ENCODE measurements around the gene NFASC.

NFASC gene

DNA sequence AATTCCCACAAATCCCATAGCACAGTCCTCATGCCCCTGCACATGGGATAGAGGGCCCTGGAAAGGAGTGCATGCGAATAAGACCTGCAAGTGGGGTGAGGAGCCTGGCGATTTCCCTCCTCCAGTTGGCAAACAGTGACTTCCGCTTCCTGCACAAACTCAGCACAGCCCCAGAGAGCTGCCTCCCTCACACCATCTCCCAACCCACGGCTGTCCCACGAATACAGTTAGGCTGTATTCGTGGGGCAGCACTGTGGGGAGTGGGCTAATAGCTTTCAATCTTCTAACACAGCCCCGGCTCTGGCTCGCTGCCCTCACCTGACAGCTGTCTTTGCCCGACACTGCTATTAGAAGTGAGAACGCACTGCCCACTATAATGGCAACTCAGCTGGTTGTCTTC, 144.1 kb downstream of the NFASC start:
- TF ChIP-seq, protein P1, sequence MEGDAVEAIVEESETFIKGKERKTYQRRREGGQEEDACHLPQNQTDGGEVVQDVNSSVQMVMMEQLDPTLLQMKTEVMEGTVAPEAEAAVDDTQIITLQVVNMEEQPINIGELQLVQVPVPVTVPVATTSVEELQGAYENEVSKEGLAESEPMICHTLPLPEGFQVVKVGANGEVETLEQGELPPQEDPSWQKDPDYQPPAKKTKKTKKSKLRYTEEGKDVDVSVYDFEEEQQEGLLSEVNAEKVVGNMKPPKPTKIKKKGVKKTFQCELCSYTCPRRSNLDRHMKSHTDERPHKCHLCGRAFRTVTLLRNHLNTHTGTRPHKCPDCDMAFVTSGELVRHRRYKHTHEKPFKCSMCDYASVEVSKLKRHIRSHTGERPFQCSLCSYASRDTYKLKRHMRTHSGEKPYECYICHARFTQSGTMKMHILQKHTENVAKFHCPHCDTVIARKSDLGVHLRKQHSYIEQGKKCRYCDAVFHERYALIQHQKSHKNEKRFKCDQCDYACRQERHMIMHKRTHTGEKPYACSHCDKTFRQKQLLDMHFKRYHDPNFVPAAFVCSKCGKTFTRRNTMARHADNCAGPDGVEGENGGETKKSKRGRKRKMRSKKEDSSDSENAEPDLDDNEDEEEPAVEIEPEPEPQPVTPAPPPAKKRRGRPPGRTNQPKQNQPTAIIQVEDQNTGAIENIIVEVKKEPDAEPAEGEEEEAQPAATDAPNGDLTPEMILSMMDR (IDR thresholded peaks at IDR 0.05; ENCODE audit: insufficient read depth, low read depth, low read length, missing control alignments), result no peak
- no peak for DNase-seq (ENCODE audit: low read depth)

DNA sequence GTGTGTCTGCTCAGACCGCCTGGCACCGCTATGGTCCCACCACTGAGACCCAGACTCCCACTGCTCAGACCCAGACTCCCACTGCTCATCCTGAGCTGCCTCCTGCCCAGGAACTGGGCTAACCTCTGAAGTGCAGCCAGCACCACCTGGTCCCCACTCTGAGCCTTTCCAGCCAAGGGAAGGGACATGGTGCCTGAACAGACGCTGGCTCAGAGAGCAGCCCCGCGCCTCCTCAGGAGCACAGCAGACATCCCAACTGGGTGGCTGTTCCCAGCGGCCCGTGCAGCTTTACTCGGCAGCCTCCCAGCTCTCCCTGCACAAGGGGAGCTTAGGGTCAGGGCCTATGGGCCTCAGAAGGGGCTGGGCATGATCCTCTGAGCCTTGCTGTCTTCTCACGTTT, 144.6 kb downstream of the NFASC start:
- TF ChIP-seq, protein P1 (IDR thresholded peaks at IDR 0.05; ENCODE audit: insufficient read depth, low read depth, low read length, missing control alignments), result no peak
- H3K4me3 ChIP-seq (ENCODE audit: low read depth, low read length), result no peak overlapping the region
- no peak for DNase-seq (ENCODE audit: low read depth)

More for the DNA sequence above, 144.1 kb downstream of the NFASC start:
- no peak overlapping the region for H3K4me3 ChIP-seq (ENCODE audit: low read depth, low read length)

DNA sequence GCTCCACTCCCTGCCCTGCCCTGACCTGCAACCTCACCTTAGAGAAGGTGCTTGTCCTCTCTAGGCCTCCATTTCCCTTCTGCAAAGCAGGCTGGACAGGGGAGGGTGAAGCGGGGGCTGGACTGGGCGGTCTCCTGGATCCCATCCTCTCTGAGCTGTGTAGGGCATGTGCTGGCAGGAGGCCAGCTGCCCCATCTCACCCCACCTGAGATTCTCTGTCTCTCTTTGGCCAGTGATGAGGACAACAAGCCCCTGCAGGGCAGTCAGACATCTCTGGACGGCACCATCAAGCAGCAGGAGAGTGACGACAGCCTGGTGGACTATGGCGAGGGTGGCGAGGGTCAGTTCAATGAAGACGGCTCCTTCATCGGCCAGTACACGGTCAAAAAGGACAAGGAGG, 145.4 kb downstream of the NFASC start:
- no peak for DNase-seq (ENCODE audit: low read depth)
- TF ChIP-seq, protein P1 (IDR thresholded peaks at IDR 0.05; ENCODE audit: insufficient read depth, low read depth, low read length, missing control alignments), result no peak
- H3K4me3 ChIP-seq (ENCODE audit: low read depth, low read length), result no peak overlapping the region

DNA sequence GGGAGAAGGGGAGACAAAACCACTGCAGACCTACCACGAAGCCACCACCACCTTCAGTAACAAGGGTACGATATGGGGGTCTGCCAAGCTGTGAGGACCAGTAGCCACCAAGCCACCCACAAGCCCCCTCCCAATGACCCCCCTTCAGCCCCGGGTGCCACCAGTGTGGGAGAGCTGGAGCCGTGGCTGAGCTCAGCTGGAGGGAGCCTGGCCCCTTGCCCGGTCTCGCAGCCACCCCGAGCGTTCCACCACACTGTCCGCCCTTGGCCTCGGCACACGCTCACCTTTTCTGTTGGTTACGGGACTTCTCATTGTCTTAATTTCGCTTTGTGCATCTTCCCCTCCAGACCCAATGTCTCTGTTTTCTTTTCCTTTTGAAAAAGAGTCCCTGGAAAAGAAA, 145.9 kb downstream of the NFASC start:
- DNase-seq (ENCODE audit: low read depth), result no peak
- TF ChIP-seq, protein P1 (IDR thresholded peaks at IDR 0.05; ENCODE audit: insufficient read depth, low read depth, low read length, missing control alignments), result no peak
- H3K4me3 ChIP-seq (ENCODE audit: low read depth, low read length), result no peak overlapping the region

DNA sequence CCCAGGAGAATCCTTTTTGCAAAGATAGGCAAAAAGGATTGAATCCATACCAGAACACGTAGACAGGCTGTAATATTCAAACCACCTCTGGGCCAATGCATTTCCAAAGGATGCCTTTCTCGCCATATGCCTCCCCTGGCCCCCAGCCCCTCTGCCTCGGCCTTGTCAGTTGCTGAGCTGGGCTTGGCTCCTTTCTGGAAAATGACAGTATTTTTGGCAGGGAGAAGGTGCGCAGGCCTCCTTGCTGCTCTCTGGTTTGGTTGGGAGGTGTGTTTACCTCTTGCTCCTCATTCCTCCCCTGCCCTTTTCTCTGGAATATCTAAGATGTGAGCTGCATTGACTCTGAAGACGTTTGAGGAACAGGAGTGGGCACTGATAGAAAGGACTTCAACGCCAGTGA, 146.3 kb downstream of the NFASC start:
- DNase-seq (ENCODE audit: low read depth), result no peak
- TF ChIP-seq, protein P1 (IDR thresholded peaks at IDR 0.05; ENCODE audit: insufficient read depth, low read depth, low read length, missing control alignments), result no peak
- H3K4me3 ChIP-seq (ENCODE audit: low read depth, low read length), result no peak overlapping the region

DNA sequence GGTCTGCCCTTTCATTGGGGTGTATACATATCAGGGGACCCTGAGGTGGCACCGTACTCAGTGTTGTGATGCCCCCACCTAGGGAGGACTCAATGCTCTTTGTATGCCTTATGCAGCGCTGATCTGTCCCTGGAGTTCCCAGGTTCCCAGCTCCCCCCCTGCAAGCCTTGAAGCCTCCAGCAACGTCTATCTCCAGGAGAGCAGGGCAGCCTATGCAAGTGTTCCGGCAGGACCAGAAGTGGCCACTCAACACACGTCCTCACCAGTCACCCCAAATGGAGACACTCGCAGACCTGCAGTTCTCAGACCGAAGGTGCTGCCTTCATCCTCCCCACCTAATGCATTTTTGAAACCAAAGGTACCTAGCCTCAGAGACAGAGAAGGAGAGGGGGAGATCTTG, 147.1 kb downstream of the NFASC start:
- TF ChIP-seq, protein P1 (IDR thresholded peaks at IDR 0.05; ENCODE audit: insufficient read depth, low read depth, low read length, missing control alignments), result no peak
- H3K4me3 ChIP-seq (ENCODE audit: low read depth, low read length), result no peak overlapping the region
- DNase-seq (ENCODE audit: low read depth), result no peak

DNA sequence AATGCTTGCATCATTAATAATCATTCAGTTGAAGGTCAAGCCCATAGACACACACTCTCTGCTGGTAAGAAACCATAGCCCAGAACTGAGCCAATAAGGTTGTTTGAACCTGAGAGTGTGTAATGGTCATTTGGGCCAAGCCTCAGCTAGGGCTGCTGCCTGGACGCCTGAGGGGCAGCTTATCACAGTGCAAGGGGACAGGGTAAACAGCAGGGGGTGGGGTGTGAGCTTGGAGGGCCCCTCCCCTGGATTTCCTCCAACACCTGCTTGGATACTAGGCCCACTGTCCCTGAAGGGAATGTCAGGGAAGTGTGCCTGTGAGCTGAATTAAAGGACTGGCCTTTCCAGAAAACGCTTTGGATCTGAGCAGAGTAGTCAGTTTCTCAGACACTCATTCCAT, 147.7 kb downstream of the NFASC start:
- H3K4me3 ChIP-seq (ENCODE audit: low read depth, low read length), result no peak overlapping the region
- no peak for DNase-seq (ENCODE audit: low read depth)
- TF ChIP-seq, protein P1 (IDR thresholded peaks at IDR 0.05; ENCODE audit: insufficient read depth, low read depth, low read length, missing control alignments), result no peak
